HEK293 (cell line): ENCODE measurements around the gene MTLN.
A peak's percentile ranks its signal among the peaks of the same experiment; 100 is the strongest.

Experiments
- FEZF1 ChIP-seq: fragments of 450-650 bp; formaldehyde crosslinking; IDR thresholded peaks from 2 replicates; pipeline ENCODE4 v1.5.1; 2016; ENCODE audit warnings: missing biosample characterization, missing genetic modification characterization
- HOXA7 ChIP-seq: sonication (generic); formaldehyde crosslinking; IDR thresholded peaks from 2 replicates; pipeline ENCODE4 v1.8.1; 2022; ENCODE audit warnings: missing genetic modification reagents, borderline replicate concordance
- IKZF3 ChIP-seq: fragments of 450-650 bp; IDR thresholded peaks from 2 replicates; pipeline ENCODE4 v1.5.0; 2018; ENCODE audit warnings: missing biosample characterization, mild to moderate bottlenecking, missing genetic modification characterization, moderate library complexity
- KLF16 ChIP-seq: fragments of 450-650 bp; formaldehyde crosslinking; IDR thresholded peaks from 2 replicates; pipeline ENCODE4 v1.5.1; 2017; ENCODE audit warnings: missing biosample characterization, missing genetic modification characterization
- PRDM1 ChIP-seq: fragments of 450-650 bp; formaldehyde crosslinking; IDR thresholded peaks from 2 replicates; pipeline ENCODE4; 2016; ENCODE audit warnings: missing biosample characterization, missing genetic modification characterization
- SCRT2 ChIP-seq: fragments of 450-650 bp; formaldehyde crosslinking; IDR thresholded peaks from 2 replicates; pipeline ENCODE4 v1.5.1; 2016; ENCODE audit warnings: missing biosample characterization, missing genetic modification characterization
- SP7 ChIP-seq: fragments of 450-650 bp; formaldehyde crosslinking; IDR thresholded peaks from 2 replicates; pipeline ENCODE4 v1.5.1; 2016; ENCODE audit warnings: missing biosample characterization, missing genetic modification characterization
- ZBTB7A ChIP-seq: fragments of 450-650 bp; formaldehyde crosslinking; IDR thresholded peaks from 2 replicates; pipeline ENCODE4 v1.5.1; 2016; ENCODE audit warnings: low read depth, missing biosample characterization, missing genetic modification characterization
- ZNF112 ChIP-seq: fragments of 450-650 bp; formaldehyde crosslinking; IDR thresholded peaks from 2 replicates; pipeline ENCODE4 v1.5.0; 2017; ENCODE audit warnings: missing biosample characterization, missing genetic modification characterization
- ZNF221 ChIP-seq: fragments of 450-650 bp; formaldehyde crosslinking; IDR thresholded peaks from 2 replicates; pipeline ENCODE4 v1.5.1; 2017; ENCODE audit warnings: missing biosample characterization, missing genetic modification characterization, borderline replicate concordance
- ZNF335 ChIP-seq: fragments of 450-650 bp; formaldehyde crosslinking; conservative IDR thresholded peaks from 2 replicates; pipeline ENCODE4 v1.5.1; 2016; ENCODE audit warnings: missing biosample characterization, missing genetic modification characterization
- ZNF366 ChIP-seq: fragments of 450-650 bp; formaldehyde crosslinking; conservative IDR thresholded peaks from 2 replicates; pipeline ENCODE4 v1.5.1; 2016; ENCODE audit warnings: missing biosample characterization, missing genetic modification characterization
- ZNF48 ChIP-seq: fragments of 450-650 bp; formaldehyde crosslinking; IDR thresholded peaks from 2 replicates; pipeline ENCODE4 v1.5.1; 2016; ENCODE audit warnings: missing biosample characterization, missing genetic modification characterization
- ZNF558 ChIP-seq: fragments of 450-650 bp; formaldehyde crosslinking; IDR thresholded peaks from 2 replicates; pipeline ENCODE4 v1.5.1; 2016; ENCODE audit warnings: missing biosample characterization, missing genetic modification characterization
- ZNF596 ChIP-seq: fragments of 450-650 bp; IDR thresholded peaks from 2 replicates; pipeline ENCODE4 v1.5.0; 2018; ENCODE audit warnings: missing biosample characterization, mild to moderate bottlenecking, missing genetic modification characterization, moderate library complexity
- ZNF600 ChIP-seq: fragments of 450-650 bp; formaldehyde crosslinking; IDR thresholded peaks from 2 replicates; pipeline ENCODE4 v1.5.1; 2016; ENCODE audit warnings: missing biosample characterization, missing genetic modification characterization
- ZNF629 ChIP-seq: fragments of 450-650 bp; formaldehyde crosslinking; IDR thresholded peaks from 2 replicates; pipeline ENCODE4 v1.5.1; 2017; ENCODE audit warnings: missing biosample characterization, missing genetic modification characterization
- ZNF747 ChIP-seq: fragments of 450-650 bp; formaldehyde crosslinking; IDR thresholded peaks from 2 replicates; pipeline ENCODE4 v1.5.1; 2016; ENCODE audit warnings: missing biosample characterization, missing genetic modification characterization
- ZNF792 ChIP-seq: fragments of 450-650 bp; formaldehyde crosslinking; IDR thresholded peaks from 2 replicates; pipeline ENCODE4 v1.5.1; 2016; ENCODE audit warnings: missing biosample characterization, missing genetic modification characterization
- ZNF830 ChIP-seq: fragments of 450-650 bp; IDR thresholded peaks from 2 replicates; pipeline ENCODE4 v1.5.0; 2018; ENCODE audit warnings: missing biosample characterization, missing genetic modification characterization, low read depth, mild to moderate bottlenecking, moderate library complexity
- ZSCAN30 ChIP-seq: fragments of 450-650 bp; IDR thresholded peaks from 2 replicates; pipeline ENCODE4 v1.5.1; 2018; ENCODE audit warnings: missing biosample characterization, mild to moderate bottlenecking, missing genetic modification characterization, moderate library complexity
- TF ChIP-seq, protein P1 (sequence below): fragments of 450-650 bp; IDR thresholded peaks from 2 replicates; pipeline ENCODE4 v1.5.1; 2018; ENCODE audit warnings: missing biosample characterization, mild to moderate bottlenecking, missing genetic modification characterization
- TF ChIP-seq, protein P2 (sequence below): fragments of 450-650 bp; formaldehyde crosslinking; conservative IDR thresholded peaks from 2 replicates; pipeline ENCODE4 v1.5.1; 2016; ENCODE audit warnings: low read depth, missing biosample characterization, missing genetic modification characterization
- TF ChIP-seq, protein P3 (sequence below): fragments of 450-650 bp; formaldehyde crosslinking; IDR thresholded peaks from 2 replicates; pipeline ENCODE4 v1.5.1; 2016; ENCODE audit warnings: missing biosample characterization, missing genetic modification characterization
- TF ChIP-seq, protein P4 (sequence below): fragments of 450-650 bp; formaldehyde crosslinking; IDR thresholded peaks from 2 replicates; pipeline ENCODE4 v1.5.1; 2016; ENCODE audit warnings: missing biosample characterization, missing genetic modification characterization, low read depth
- TF ChIP-seq, protein P5 (sequence below): fragments of 450-650 bp; formaldehyde crosslinking; IDR thresholded peaks from 2 replicates; pipeline ENCODE4 v1.5.1; 2016; ENCODE audit warnings: missing biosample characterization, missing genetic modification characterization
- TF ChIP-seq, protein P6 (sequence below): fragments of 450-650 bp; formaldehyde crosslinking; IDR thresholded peaks from 2 replicates; pipeline ENCODE4 v1.5.1; 2016; ENCODE audit warnings: missing biosample characterization, missing genetic modification characterization, borderline replicate concordance

MTLN gene

DNA sequence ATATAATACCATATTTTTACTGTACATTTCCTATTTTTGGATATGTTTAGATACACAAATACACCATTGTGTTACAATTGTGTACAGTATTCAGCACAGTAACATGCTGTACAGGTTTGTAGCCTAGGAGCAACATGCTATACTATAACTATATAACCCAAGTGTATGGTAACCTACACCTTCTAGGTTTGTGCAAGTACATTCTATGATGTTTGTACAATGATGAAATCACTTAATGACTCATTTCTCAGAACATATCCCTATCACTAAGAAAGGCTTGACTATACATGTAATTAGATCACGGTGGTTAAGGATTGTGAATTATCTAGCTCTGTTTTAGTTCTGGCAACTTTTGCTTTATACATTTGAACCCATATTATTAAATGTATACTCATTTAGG is 38.8 kb downstream of the MTLN start (continued):
- TF ChIP-seq, protein P1, sequence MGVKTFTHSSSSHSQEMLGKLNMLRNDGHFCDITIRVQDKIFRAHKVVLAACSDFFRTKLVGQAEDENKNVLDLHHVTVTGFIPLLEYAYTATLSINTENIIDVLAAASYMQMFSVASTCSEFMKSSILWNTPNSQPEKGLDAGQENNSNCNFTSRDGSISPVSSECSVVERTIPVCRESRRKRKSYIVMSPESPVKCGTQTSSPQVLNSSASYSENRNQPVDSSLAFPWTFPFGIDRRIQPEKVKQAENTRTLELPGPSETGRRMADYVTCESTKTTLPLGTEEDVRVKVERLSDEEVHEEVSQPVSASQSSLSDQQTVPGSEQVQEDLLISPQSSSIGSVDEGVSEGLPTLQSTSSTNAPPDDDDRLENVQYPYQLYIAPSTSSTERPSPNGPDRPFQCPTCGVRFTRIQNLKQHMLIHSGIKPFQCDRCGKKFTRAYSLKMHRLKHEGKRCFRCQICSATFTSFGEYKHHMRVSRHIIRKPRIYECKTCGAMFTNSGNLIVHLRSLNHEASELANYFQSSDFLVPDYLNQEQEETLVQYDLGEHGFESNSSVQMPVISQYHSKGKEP (tag by site-specific recombination), result no peak
- TF ChIP-seq ZNF830, result no peak
- TF ChIP-seq SP7 (tag by site-specific recombination), result peak; percentile 65
- no peak for TF ChIP-seq ZNF48 (tag by site-specific recombination)
- no peak for TF ChIP-seq ZNF747
- TF ChIP-seq ZNF558 (tag by site-specific recombination), result peak; percentile 76; the same call in 1 of the 2 replicates
- no peak for TF ChIP-seq ZNF792
- TF ChIP-seq FEZF1, result no peak
- TF ChIP-seq, protein P2, sequence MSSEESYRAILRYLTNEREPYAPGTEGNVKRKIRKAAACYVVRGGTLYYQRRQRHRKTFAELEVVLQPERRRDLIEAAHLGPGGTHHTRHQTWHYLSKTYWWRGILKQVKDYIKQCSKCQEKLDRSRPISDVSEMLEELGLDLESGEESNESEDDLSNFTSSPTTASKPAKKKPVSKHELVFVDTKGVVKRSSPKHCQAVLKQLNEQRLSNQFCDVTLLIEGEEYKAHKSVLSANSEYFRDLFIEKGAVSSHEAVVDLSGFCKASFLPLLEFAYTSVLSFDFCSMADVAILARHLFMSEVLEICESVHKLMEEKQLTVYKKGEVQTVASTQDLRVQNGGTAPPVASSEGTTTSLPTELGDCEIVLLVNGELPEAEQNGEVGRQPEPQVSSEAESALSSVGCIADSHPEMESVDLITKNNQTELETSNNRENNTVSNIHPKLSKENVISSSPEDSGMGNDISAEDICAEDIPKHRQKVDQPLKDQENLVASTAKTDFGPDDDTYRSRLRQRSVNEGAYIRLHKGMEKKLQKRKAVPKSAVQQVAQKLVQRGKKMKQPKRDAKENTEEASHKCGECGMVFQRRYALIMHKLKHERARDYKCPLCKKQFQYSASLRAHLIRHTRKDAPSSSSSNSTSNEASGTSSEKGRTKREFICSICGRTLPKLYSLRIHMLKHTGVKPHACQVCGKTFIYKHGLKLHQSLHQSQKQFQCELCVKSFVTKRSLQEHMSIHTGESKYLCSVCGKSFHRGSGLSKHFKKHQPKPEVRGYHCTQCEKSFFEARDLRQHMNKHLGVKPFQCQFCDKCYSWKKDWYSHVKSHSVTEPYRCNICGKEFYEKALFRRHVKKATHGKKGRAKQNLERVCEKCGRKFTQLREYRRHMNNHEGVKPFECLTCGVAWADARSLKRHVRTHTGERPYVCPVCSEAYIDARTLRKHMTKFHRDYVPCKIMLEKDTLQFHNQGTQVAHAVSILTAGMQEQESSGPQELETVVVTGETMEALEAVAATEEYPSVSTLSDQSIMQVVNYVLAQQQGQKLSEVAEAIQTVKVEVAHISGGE, result no peak
- peak; percentile 56; the same call in 1 of the 2 replicates for TF ChIP-seq SCRT2 (tag by site-specific recombination)
- TF ChIP-seq ZNF335, result no peak
- TF ChIP-seq ZNF629 (tag by site-specific recombination), result peak; percentile 24; the same call in 1 of the 2 replicates
- TF ChIP-seq HOXA7 (CRISPR knock-in tag), result no peak
- TF ChIP-seq, protein P3, sequence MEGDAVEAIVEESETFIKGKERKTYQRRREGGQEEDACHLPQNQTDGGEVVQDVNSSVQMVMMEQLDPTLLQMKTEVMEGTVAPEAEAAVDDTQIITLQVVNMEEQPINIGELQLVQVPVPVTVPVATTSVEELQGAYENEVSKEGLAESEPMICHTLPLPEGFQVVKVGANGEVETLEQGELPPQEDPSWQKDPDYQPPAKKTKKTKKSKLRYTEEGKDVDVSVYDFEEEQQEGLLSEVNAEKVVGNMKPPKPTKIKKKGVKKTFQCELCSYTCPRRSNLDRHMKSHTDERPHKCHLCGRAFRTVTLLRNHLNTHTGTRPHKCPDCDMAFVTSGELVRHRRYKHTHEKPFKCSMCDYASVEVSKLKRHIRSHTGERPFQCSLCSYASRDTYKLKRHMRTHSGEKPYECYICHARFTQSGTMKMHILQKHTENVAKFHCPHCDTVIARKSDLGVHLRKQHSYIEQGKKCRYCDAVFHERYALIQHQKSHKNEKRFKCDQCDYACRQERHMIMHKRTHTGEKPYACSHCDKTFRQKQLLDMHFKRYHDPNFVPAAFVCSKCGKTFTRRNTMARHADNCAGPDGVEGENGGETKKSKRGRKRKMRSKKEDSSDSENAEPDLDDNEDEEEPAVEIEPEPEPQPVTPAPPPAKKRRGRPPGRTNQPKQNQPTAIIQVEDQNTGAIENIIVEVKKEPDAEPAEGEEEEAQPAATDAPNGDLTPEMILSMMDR (tag by site-specific recombination), result no peak
- no peak for TF ChIP-seq ZBTB7A
- TF ChIP-seq ZNF596 (tag by site-specific recombination), result no peak
- TF ChIP-seq ZNF366, result 0 out of 2 replicates have a peak, but pooled peaks have one; percentile 35
- TF ChIP-seq, protein P4, sequence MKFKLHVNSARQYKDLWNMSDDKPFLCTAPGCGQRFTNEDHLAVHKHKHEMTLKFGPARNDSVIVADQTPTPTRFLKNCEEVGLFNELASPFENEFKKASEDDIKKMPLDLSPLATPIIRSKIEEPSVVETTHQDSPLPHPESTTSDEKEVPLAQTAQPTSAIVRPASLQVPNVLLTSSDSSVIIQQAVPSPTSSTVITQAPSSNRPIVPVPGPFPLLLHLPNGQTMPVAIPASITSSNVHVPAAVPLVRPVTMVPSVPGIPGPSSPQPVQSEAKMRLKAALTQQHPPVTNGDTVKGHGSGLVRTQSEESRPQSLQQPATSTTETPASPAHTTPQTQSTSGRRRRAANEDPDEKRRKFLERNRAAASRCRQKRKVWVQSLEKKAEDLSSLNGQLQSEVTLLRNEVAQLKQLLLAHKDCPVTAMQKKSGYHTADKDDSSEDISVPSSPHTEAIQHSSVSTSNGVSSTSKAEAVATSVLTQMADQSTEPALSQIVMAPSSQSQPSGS (tag by site-specific recombination), result no peak
- TF ChIP-seq, protein P5, sequence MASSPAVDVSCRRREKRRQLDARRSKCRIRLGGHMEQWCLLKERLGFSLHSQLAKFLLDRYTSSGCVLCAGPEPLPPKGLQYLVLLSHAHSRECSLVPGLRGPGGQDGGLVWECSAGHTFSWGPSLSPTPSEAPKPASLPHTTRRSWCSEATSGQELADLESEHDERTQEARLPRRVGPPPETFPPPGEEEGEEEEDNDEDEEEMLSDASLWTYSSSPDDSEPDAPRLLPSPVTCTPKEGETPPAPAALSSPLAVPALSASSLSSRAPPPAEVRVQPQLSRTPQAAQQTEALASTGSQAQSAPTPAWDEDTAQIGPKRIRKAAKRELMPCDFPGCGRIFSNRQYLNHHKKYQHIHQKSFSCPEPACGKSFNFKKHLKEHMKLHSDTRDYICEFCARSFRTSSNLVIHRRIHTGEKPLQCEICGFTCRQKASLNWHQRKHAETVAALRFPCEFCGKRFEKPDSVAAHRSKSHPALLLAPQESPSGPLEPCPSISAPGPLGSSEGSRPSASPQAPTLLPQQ (tag by site-specific recombination), result peak; percentile 33; the same call in 1 of the 2 replicates
- TF ChIP-seq ZNF112 (tag by site-specific recombination), result no peak
- TF ChIP-seq PRDM1 (tag by site-specific recombination), result peak; percentile 43; the same call in 1 of the 2 replicates
- peak; percentile 48; the same call in 1 of the 2 replicates for TF ChIP-seq ZNF600 (tag by site-specific recombination)
- TF ChIP-seq KLF16 (tag by site-specific recombination), result no peak
- TF ChIP-seq ZSCAN30 (tag by site-specific recombination), result no peak
- TF ChIP-seq IKZF3, result no peak
- TF ChIP-seq, protein P6, sequence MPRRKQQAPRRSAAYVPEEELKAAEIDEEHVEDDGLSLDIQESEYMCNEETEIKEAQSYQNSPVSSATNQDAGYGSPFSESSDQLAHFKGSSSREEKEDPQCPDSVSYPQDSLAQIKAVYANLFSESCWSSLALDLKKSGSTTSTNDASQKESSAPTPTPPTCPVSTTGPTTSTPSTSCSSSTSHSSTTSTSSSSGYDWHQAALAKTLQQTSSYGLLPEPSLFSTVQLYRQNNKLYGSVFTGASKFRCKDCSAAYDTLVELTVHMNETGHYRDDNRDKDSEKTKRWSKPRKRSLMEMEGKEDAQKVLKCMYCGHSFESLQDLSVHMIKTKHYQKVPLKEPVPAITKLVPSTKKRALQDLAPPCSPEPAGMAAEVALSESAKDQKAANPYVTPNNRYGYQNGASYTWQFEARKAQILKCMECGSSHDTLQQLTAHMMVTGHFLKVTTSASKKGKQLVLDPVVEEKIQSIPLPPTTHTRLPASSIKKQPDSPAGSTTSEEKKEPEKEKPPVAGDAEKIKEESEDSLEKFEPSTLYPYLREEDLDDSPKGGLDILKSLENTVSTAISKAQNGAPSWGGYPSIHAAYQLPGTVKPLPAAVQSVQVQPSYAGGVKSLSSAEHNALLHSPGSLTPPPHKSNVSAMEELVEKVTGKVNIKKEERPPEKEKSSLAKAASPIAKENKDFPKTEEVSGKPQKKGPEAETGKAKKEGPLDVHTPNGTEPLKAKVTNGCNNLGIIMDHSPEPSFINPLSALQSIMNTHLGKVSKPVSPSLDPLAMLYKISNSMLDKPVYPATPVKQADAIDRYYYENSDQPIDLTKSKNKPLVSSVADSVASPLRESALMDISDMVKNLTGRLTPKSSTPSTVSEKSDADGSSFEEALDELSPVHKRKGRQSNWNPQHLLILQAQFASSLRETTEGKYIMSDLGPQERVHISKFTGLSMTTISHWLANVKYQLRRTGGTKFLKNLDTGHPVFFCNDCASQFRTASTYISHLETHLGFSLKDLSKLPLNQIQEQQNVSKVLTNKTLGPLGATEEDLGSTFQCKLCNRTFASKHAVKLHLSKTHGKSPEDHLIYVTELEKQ, result no peak
- TF ChIP-seq ZNF221 (tag by site-specific recombination), result no peak
